Nephron (organoid): ENCODE data around the gene POMC.
"Not testable (repeated sequence)": the region's sequence is repeated elsewhere in the genome, so short reads cannot be mapped to it uniquely, and the experiment has no call there.

ENCODE experiments used
- H3K27ac Mint-ChIP-seq, 3 experiments: 2 replicates each; pipeline ENCODE4 v1.8.0; 2020; ENCODE audit warnings: mixed read lengths in 3 of 3, mild to moderate bottlenecking in 2 of 3, moderate library complexity in 1 of 3
- H3K27me3 Mint-ChIP-seq: 2 replicates; pipeline ENCODE4 v1.8.0; 2021; ENCODE audit warnings: low read depth, mild to moderate bottlenecking, moderate library complexity, mixed read lengths
- H3K36me3 Mint-ChIP-seq: 2 replicates; pipeline ENCODE4 v1.8.0; 2020; ENCODE audit warnings: low read depth, mixed read lengths
- H3K4me1 Mint-ChIP-seq: 2 replicates; pipeline ENCODE4 v1.8.0; 2020; ENCODE audit warnings: mixed read lengths
- H3K4me3 Mint-ChIP-seq, 3 experiments: 2 replicates each; pipeline ENCODE4 v1.8.0; 2020; ENCODE audit warnings: mild to moderate bottlenecking in 3 of 3, mixed read lengths in 3 of 3, moderate library complexity in 2 of 3
- H3K9me3 Mint-ChIP-seq: 2 replicates; pipeline ENCODE4 v1.8.0; 2020; ENCODE audit warnings: mixed read lengths
- TF ChIP-seq, protein P1 (sequence below), 3 experiments: fragments of 200-600 bp; sonication (generic); IDR thresholded peaks; one replicate each; pipeline ENCODE4 v1.5.0; 2021; ENCODE audit warnings: antibody characterized with exemption in 3 of 3; ENCODE audit not compliant: unreplicated experiment in 3 of 3

Gene POMC

DNA sequence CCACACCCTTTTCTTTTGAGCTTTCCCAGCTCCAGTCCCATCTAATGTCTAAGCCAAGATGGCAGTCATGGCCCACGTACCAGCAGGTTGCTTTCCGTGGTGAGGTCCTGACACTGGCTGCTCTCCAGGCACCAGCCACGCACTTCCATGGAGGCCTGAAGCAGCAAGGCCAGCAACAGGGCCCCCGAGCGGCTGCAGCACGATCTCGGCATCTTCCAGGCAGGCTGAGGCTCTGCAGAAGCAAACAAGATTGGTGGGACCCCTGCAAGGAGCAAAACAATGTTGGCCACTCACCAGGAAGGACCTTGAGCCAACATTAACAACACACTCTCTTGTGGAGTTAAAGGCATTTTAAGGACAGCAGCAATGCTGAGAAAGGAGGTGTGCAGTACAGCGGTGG is 3.8 kb downstream of the POMC start:
- H3K36me3 Mint-ChIP-seq = no peaks in the 10 kb centered on the region
- peaks cover 62% of the 10 kb centered on the region for H3K27me3 Mint-ChIP-seq

DNA sequence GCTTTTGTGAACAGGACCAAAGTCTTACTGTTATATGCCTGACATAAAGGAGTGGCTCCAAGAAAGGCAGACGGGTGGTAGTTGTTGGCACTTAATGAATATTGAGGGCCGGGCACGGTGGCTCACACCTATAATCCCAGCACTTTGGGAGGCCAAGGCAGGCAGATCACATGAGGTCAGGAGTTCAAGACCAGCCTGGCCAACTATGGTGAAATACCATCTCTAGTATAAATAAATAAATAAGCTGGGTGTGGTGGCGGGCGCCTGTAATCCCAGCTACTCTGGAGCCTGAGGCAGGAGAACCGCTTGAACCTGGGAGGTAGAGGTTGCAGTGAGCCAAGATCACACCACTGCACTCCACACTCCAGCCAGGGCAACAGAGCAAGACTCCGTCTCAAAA is 6.3 kb downstream of the POMC start:
- not testable (repeated sequence) for H3K4me3 Mint-ChIP-seq, H3K4me1 Mint-ChIP-seq, H3K36me3 Mint-ChIP-seq, H3K9me3 Mint-ChIP-seq, H3K27ac Mint-ChIP-seq
- H3K27me3 Mint-ChIP-seq = peaks cover 47% of the 10 kb centered on the region

More for the DNA sequence above, 3.8 kb downstream of the POMC start:
- Mint-ChIP-seq H3K27ac (no peak overlapping the region), H3K9me3 (no peaks in the 10 kb centered on the region), H3K4me3 (no peak overlapping the region), H3K4me1 (peaks cover 7% of the 10 kb centered on the region)
- TF ChIP-seq, protein P1, sequence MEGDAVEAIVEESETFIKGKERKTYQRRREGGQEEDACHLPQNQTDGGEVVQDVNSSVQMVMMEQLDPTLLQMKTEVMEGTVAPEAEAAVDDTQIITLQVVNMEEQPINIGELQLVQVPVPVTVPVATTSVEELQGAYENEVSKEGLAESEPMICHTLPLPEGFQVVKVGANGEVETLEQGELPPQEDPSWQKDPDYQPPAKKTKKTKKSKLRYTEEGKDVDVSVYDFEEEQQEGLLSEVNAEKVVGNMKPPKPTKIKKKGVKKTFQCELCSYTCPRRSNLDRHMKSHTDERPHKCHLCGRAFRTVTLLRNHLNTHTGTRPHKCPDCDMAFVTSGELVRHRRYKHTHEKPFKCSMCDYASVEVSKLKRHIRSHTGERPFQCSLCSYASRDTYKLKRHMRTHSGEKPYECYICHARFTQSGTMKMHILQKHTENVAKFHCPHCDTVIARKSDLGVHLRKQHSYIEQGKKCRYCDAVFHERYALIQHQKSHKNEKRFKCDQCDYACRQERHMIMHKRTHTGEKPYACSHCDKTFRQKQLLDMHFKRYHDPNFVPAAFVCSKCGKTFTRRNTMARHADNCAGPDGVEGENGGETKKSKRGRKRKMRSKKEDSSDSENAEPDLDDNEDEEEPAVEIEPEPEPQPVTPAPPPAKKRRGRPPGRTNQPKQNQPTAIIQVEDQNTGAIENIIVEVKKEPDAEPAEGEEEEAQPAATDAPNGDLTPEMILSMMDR (IDR thresholded peaks at IDR 0.05; ENCODE audit: unreplicated experiment in 3 of 3) = no peak

DNA sequence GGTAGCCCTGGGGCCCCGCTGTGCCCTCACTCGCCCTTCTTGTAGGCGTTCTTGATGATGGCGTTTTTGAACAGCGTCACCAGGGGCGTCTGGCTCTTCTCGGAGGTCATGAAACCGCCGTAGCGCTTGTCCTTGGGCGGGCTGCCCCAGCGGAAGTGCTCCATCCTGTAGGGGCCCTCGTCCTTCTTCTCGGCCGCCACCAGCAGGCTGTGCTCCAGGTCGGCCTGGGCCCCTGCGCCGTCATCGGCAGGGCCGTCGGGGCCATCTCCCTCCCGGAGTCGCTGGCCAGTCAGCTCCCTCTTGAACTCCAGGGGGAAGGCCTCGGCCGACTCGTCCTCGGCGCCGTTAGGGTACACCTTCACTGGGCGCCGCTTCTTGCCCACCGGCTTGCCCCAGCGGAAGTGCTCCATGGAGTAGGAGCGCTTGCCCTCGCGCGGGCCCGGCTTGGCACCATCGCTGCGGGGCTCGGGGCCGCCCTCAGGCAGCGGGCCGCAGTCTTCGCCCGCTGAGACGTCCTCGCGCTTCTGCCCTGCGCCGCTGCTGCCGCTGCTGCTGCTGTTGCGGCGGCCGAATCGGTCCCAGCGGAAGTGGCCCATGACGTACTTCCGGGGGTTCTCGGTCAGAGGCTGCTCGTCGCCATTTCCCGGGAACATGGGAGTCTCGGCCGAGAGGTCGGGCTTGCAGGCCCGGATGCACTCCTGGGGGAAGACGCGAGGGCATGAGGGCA is 7.2 kb downstream of the POMC start:
- no peaks in the 10 kb centered on the region for H3K36me3 Mint-ChIP-seq
- H3K4me3 Mint-ChIP-seq = no peak overlapping the region
- H3K27ac Mint-ChIP-seq = no peak overlapping the region
- H3K9me3 Mint-ChIP-seq = no peaks in the 10 kb centered on the region
- peaks cover 39% of the 10 kb centered on the region for H3K27me3 Mint-ChIP-seq
- TF ChIP-seq, protein P1 (IDR thresholded peaks at IDR 0.05; ENCODE audit: unreplicated experiment in 3 of 3) = no peak
- H3K4me1 Mint-ChIP-seq = peaks cover 7% of the 10 kb centered on the region

DNA sequence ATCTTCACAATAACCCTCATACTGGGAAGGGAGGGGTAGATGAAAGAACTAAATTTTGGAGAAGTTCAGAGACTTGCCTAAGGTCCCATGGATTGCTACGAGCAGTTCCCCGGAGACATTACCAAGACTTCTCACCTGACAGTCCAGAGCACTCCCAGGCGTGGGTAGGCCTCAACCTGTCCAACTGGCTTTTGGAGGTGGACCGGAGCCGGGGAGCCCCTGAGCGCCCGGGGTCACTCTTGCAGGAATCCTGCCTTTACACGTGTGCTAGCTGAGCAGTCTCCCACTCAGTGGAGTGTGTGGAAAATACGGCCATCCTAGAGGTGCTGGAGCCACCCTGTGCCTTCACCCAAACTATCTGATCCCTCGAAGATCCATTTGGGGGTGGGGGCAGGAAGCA is 8.0 kb downstream of the POMC start:
- H3K9me3 Mint-ChIP-seq = no peaks in the 10 kb centered on the region
- no peak overlapping the region for H3K4me3 Mint-ChIP-seq
- peaks cover 30% of the 10 kb centered on the region for H3K27me3 Mint-ChIP-seq

DNA sequence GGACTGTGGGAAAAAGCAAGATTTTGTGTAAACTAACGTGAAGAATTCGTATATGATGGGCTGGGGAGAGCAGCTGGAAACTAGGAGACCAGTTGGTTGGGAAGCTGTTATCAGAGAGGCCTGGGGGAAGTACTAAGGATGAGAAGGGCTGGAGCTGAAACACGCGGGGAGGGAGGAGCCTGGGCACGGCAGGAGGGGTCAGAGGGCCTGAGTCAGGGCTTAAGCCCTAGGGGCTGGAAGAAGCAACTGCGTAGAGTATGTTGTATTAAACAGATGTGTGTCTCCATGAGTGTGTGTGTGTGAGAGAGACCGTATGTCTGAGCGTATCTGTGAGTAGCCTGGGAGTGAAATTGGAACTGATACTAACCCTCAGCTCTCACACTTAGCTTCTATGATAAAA is 8.4 kb downstream of the POMC start:
- Mint-ChIP-seq H3K4me3 (no peak overlapping the region), H3K36me3 (peaks cover 4% of the 10 kb centered on the region), H3K4me1 (peaks cover 7% of the 10 kb centered on the region), H3K9me3 (no peaks in the 10 kb centered on the region), H3K27me3 (peaks cover 26% of the 10 kb centered on the region), H3K27ac (no peak overlapping the region)
- TF ChIP-seq, protein P1 (IDR thresholded peaks at IDR 0.05; ENCODE audit: unreplicated experiment in 3 of 3) = no peak

More for the DNA sequence above, 8.0 kb downstream of the POMC start:
- H3K4me1 Mint-ChIP-seq = peaks cover 7% of the 10 kb centered on the region
- H3K27ac Mint-ChIP-seq = no peak overlapping the region
- TF ChIP-seq, protein P1 (IDR thresholded peaks at IDR 0.05; ENCODE audit: unreplicated experiment in 3 of 3) = no peak
- H3K36me3 Mint-ChIP-seq = peaks cover 4% of the 10 kb centered on the region

DNA sequence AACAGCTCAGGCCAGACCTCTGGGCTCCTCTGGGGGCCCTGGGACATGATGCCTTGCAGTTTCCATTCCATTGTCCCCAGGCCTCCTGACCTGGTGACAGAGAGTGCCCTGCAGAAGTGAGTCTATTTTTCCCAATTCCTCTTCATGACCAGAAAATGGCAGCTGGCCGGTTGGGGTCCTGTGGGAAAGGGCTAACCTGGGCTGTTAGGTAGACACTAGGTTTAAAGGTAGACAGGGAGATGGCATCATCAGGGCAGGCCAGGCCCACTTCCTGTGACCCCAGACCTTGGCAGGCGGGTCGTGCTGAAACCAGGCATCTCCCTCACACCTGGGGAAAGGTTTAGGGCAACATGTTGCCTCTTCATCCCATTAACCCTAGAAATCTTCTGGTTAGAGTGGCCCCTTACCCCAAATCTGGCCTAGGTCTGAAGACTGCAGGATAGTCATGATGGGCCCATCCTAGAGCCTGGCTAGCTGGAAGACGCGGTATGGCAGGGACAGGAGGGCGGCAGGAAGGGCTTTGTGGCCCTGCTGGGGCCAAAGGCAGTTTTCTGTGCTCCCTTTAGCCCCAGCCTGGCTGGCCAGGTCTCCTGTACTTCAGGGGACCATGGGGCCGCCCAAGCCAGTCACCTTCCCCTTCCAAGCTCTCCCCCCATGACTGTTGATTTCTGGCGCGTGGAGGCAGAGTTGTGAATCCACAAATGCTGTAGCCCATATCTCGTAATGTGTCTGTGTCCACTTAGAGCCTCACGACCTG is 10.1 kb downstream of the POMC start:
- Mint-ChIP-seq H3K36me3 (peaks cover 9% of the 10 kb centered on the region), H3K9me3 (no peaks in the 10 kb centered on the region), H3K27ac (no peak overlapping the region), H3K4me3 (no peak overlapping the region), H3K27me3 (peaks cover 17% of the 10 kb centered on the region), H3K4me1 (peaks cover 7% of the 10 kb centered on the region)
- TF ChIP-seq, protein P1 (IDR thresholded peaks at IDR 0.05; ENCODE audit: unreplicated experiment in 3 of 3) = no peak
